LHCN-M2 (cell line): Measurements from ENCODE around the gene ARHGAP6. TPM values are rescaled to one million over a fixed set of nuclear protein-coding genes. Genes with fewer than 3 reads are reported as not detected.

Experiments
- DNase-seq: peaks from one replicate; pipeline ENCODE4 v3.0.0-alpha.2; 2012; ENCODE audit warnings: low read depth
- total RNA-seq: library from RNA; depleted of rRNA; stranded (reverse); fragments of >200 nt; gene quantifications from 2 replicates; pipeline ENCODE4 v1.2.3, GENCODE V29; 2014

The ARHGAP6 gene
- total RNA-seq, 1 experiment from 2014 or later, result 5.2 TPM

DNA sequence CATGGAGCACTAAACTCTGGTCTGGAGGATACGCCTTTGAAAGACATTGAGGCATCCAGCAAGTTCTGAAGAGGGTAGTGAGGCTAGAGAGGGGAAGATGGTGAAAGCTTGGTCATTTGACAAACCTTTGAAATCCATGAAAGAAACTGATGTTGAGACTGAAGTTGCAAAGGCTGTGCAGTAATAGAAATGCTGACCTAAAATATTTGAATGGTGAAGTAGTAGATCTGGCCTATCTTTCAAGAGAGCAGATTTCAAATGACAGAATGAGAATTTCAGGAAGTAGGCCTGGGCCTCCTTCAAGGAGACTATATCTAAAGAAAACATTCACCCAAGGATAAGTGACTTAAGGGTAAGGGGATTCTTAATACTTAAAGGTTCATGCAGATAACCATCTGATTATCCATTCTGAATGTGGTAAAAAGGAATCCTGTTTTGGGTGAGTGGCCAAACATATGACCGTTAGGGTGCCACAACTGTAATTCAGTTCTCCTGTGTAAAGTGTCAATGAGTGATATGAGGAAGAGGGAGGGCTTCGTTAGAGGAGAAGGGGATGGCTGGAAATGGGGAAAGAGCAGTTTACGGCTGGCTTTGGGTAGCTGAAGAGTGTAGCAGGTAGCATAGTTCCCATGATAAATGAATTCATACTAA, 310.3 kb downstream of the ARHGAP6 start:
- no peak for DNase-seq

DNA sequence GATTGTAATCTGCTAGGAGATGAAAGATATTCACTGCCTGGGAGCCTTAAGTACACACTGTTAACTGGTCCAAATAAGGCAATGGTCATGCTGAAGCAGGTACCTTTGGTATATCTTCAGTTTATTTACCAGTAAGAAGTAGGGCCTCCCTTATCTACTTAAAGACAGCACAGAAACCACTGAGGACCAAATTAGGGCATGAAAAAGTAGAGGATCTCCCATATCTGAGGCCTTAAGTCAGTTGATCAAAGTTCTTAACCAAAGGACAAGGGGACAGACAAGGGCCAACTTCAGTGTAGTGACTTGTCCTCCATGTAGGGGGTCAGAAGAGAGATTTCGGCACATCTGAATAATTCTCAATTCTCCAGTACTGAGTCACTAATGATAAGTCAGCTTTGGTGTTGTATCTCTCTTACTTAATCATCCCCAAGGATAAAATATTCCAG, 313.4 kb downstream of the ARHGAP6 start:
- DNase-seq, result no peak

DNA sequence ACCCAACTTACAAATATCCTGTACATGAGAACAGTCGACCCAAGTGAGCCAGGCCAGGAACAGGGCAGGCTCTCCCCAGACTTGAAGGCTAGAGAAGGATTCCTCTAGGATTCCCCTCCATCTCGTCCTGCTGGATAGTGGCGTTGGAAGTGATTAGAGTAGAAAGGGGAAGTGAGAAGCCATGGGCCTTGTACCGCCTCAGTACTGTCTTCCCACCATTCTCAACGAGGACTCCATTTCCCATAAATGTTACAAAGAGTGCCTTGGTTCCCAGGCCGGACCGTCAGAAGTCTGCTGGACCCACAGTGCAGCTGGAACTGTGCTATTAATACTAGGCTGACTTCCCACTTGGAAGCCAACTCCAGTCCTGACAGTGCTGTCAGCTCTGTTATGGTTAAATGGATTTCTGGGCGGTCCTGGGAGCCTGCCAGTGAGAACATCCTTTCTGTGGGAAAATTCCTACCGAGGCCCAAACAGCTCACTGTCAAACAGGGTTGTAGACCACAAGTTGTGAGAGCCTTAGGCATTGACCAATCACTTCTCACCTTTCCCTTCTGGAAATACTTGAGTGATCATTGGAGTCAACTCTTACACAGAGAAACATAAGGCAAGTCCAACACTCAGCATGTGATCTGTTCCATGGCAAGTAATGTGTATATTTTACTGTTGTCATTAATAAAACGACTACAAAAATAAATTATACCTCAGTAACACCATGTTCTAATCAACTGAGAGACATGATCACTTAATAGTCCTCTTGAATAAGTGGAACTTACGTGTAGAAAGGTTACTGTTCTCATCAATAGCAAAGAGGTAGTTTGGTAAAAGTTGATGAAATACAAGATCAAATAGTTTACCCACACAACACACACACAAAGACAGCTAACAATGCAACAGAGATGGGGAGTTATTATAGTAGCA, 314.1 kb downstream of the ARHGAP6 start:
- DNase-seq, result peak; percentile 55

DNA sequence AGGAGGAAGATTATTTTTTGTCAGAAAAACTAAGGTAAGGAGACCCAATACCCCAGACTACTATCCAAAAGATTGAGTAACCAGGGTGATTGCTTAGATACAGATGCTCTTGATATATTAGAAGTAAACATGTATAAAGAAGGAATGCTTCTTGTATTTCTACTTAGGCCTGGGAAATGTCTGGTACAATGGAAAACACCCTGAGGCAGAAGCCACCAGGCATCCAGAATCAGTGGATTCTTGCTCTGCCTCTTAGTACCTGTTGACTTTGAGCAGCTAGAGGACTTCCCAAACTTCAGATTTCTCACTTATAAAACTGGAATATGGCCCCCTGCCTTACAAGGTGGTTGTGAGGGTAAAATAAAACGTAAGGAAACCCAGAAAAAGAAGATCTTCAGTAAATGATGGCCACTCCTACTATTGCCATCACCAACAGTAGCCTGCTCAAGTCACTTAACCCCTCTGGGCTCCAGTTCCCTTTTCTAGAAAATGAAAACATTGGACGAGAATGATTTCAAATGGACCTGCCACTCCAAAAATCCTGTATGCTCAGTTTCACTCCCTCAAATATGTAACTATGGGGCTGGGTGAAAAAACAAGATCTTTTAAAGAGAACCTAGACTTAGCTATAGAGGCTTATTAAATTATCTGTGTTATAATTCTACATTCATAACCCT, 315.9 kb downstream of the ARHGAP6 start:
- no peak for DNase-seq

DNA sequence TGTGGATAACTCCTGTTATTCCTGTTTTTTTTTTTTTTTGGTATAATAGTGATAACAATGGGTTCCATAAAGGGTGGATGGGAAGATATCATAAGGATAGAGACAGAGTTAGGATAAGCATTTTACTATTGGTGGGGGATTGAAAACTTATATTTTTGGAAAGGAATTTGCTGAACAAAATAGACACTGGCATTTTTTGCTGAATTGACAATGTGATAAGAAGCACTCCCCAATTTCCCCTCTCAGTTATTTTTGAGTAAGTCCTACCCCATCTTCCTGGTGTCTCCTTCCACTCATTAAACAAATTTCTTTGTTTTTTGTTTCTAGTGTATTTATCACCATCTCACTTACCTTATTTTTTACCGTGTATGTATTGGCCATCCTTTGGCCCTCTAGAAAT, 316.7 kb downstream of the ARHGAP6 start:
- no peak for DNase-seq

DNA sequence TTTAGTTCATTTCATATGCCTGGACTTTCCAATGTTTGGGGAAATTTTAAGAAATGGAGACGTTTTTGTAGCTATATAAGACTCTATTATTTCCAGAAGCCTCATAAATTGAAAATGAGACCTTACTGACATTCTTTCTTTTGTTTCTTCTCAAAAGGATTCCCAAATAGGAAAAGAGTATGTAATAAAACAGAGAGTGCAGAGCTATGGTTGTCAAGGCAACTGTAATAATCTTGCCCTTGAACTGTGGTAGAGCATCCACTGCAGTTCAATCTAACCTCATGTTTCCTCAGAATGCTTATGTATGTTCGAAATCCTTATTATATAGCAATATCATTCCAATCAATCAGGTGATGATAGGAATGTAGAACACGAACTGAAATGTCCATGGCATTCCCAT, 318.4 kb downstream of the ARHGAP6 start:
- no peak for DNase-seq

DNA sequence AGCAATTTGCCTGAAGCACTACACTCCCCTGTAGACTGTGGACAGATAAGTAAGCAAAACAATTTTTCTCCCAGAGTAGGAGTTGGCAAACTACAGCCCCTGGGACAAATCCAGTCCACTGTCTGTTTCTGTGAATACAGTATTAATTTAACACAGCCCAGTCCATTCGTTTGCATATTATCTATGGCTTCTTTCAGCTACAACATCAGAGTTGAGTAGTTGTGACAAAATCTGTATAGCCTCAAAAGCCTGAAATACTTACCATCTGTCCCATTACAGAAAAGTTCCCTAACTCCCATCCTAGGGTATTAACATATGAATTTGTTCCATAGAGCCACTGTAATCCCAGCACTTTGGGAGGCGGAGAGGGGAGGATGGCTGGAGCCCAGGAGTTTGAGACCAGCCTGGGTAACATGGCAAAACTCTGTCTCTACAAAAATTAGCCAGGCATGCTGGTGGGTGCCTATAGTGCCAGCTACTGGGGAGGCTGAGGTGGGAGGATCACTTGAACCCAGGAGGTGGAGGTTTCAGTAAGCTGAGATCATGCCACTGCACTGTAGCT, 319.5 kb downstream of the ARHGAP6 start:
- no peak for DNase-seq

DNA sequence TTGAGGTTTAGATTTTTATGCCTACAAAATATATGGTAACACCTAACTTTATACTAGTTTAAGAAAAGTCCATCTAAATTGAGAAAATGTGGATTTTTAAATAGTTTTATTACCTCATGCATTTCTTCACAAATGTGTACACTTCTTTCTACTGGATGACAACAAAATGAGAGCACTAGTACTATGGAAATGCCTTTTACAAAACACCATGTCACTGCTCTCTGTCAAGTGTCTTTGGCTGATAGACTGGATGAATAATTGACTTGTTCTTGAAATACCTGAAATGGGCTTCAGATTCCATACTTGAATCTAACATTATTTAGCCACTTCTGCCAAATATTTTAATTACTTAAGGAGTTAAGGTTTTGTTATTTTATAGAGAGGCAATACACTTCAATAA, 323.0 kb downstream of the ARHGAP6 start:
- DNase-seq, result no peak

DNA sequence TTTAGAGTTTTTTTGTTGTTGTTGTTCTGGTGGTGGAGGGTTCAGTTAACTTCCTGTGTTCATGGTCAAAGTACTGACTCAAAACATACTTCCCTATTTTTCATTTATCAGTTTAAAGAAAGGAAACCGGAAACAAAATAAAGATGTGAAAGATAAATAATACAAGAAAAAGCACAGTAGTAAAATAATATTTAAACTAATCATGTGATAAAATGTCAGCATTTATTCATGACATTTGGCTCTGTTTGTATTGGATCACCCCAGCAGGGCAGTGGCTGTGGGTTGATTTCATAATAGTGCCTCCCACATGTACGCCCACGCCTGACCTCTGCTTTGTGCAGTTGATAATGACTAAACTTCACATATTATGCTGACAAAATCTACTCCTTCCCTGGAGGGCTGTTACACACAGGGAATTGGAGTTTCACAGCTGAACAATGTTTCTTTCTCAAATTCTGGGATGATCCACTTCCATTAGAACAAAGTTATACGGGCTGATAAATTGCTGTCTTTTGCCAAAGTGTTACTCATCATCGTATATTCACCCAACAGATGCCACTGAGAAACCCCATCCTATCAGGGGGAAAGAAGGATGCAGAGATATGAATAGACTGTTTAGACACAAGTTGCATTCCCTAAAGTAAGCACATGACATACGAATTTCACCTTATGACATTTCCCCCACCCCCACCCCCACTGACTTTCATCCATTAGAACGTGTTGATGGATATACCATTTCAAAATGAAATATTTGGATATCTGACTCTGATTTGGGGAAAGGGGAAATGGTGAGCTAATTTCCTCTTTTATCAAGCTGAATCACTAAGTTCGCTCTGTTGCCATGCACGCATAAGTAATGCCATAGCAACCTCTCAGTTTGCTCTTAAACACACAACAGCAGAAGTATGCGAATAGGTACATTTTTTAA, 324.2 kb downstream of the ARHGAP6 start:
- DNase-seq, result peak; percentile 91

DNA sequence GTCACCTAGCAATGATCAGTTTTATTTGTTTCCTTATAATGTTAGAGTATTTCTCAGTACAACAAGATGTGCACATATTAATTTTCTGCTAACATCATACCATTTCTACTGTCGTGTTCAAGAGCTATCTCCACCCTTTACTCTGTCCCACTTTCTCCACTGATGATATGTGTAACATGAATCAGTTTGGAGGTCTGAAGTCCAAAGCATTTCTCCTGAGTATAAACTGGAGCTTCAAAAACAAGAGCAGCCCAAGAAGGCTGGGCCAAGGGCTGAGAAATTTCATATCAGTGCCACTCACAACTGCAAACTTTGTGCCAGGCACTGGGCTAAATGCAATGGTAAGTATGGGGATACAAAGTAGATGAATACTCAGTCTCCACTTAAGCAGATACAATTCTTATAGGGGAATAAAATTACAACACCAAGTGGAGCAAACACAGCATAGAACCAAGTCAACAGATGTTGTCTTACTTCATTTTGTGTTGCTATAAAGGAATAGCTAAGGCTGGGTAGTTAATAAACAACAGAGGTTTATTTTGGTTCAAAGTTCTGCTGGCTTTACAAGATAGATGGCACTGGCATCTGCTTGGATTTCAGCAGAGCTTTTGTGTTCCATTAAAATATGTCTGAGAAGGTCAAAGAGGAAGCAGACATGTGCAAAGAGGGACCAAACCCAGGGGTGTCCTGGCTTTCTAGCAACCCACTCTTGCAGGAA, 328.3 kb downstream of the ARHGAP6 start:
- no peak for DNase-seq

DNA sequence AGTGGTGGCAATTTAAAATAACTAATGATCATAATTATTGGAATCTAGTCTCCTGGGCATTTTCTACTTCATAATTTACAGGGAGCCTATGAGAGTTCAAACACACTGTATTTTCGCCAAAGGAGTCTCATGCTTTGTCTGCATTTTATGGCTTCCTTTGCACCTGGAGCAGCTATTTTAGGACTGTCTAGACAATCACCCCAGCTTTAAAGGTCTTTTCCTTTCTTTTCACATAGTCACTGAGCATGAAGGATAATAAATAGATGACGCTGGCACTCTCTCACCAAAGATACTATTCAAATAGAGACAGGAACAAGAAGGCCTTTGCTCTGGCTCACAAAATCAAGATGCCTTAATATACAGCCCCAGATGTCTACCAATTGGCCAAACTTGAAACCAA, 329.5 kb downstream of the ARHGAP6 start:
- no peak for DNase-seq

DNA sequence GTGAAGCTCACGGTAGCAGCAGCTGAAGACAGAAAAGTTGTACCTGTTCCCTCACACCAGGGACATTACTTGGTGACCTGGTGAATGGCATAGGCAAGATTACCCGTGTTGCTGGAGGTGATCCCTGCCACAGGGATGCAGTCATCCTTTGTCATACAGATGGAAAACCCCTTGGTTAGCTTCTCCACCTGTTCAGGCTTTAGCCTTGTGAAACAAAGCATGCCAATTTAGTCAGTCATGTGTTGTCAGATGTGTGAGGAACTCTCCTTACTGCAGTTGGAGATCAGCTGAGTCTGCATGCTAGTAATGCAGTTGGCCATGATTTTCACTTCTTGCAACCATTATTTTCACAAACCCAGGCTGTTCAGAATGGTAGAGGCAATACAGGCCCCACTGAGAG, 331.6 kb downstream of the ARHGAP6 start:
- DNase-seq, result peak; percentile 78

DNA sequence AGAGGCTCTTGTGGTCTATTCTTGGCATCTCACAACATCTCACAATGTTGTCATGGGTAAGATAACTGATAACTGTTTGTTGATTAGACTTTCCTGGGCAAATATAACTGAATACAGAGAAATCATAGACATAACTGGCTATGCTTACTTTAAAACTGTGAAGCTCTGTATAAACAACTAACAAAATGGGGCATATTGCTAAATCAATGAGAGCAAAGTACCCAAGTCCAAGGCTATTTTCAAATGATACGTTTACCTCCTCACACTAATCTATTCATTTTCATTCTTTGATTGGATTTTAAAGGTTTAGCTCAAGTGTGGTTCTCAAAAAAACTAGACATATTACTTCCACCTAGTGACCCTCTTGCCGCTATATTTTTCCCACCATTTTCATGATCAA, 333.9 kb downstream of the ARHGAP6 start:
- no peak for DNase-seq

DNA sequence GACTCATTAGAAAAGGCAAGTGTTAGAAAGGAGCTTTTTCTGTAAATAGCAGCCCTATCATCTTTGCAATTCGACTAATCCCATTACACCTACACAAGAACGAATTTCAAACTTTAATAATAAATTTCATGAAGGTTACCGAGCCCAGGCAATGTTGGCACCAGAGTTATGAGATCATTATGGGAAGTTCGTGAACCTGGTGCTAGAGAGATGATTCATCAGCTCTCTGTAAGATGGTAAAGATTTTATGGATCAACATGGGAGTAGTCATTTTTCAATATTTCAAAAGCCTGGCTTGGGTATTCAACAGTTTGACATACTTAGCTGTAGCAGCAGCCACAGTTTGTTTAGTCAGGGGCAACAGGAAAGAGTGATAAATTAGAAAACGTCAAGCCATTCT, 336.7 kb downstream of the ARHGAP6 start:
- no peak for DNase-seq

DNA sequence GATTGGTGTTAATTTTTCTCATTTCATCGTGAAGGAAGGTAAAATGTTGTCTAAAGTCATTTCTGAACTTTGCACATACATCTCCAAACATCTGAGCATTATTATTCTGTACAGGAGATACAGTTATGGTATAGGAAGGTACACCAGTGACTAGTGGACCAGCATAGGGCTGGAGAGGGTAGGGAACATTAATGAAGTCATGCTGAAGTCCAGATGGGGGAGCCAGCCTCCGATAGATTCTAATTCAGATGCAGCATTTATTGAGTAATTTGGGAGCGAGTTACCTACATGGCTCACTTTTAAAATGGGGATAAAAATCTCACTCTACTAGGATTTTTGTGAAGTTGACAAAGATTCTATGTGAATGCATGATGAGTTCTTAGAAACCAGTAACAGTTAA, 337.6 kb downstream of the ARHGAP6 start:
- DNase-seq, result no peak

DNA sequence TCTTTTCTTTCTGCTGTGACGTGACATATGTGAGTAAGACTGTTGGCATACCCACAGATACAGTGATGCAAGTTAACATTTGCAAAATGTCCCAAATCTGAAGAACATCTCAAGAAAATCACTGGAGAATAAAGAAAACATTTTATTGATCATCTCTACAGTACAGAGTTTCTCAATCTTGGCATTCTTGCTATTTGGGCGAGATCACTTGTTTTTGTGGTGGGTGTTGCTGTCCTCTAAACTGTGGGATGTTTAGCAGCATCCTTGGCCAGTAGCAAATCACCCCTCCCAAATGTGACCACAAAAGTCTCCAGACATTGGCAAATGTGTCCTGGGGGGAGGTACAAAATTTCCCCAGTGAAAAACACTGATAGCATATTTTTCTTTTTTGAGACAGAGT, 343.7 kb downstream of the ARHGAP6 start:
- DNase-seq, result no peak

DNA sequence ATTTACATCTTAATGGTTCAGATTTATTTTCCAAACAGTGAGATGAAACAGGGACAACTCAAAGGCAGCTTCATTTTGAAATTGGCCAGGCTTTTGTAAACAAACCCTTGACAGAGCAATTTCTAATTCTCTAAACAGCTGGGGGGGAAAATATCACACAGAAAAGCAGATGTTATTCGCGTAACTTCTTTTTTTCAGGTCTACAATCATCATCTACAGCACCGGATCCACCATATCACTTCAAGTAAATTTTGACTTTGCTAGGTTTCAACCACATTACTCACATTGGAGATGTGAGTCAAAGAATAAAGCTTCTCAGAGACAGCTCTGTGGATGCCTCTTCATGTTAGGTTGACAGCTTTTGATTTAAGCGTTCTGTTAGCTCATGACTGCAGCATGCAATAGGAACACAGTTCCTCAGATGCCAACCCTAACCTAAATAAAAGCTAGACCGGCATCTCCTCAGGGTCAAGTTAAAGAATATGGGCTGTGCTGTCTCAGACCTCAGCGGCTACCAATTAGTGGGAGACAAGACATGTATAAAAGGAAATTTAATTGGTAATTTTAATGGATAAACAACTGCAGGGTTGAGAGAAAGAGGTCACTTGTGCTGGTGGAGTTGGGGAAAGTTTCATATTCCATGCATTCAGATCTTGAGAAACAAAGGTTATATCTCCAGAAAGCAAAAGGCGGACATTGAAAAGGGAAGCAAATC, 345.8 kb downstream of the ARHGAP6 start:
- DNase-seq, result no peak

DNA sequence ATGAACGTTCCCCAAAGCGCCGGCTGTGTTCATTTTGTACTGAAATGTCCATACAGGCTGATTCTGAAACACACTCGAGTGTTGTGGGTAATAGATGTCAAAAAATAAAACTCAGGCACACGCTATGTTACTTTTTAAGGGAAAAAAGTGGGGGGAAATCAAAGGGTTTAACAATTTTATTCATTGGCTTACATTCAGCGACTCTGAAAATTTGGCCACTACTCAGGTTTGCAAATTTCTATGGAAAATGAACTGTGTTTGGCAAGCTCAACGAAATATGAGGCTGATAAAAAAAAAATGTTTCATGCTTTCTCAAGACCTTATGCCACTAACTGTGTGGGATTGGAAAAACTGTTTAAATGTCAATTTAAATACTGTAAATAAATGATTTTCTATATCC, 354.0 kb downstream of the ARHGAP6 start:
- no peak for DNase-seq

DNA sequence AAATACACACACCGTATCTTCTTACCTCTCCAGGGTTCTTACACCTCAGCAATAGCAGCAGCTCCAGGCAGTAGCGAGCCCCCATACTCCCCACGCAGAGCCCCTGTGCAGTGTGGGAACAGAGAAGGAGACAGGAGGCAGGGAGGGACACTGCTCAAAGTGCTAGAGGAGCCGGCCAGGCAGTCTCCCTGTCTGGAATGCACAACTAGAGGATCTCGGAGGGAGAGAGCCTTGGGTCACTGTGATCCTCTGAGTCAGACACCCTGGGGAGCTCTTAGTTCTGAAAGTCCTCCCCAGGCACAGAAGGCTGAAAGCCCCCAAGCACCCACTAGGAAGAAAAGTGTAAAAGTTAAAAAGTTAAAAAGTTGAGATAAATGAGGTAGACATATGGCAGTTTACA, 356.5 kb downstream of the ARHGAP6 start:
- peak; percentile 0 for DNase-seq

DNA sequence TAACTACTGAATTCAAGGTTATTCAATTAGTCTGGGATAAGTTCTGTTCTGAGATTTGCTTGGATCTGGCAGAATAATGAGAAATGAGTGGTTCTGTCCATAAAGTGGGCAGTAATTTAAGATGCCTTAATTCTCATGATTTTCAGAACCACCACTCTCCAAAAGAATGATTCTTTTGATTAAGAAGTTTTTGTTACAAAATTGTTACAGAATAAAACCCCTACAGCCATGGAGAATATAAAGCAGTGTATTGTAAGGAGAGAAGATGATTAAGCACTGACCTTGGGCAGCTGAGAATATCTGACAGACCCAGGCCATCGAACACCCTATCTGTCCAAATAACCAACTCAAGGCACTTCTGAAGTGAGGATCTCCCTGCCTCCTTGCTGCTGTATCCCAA, 360.1 kb downstream of the ARHGAP6 start:
- DNase-seq, result no peak
